SU-DHL-6 (cell line): ENCODE measurements around the gene DDIT4.

Experiments used
- H2AFZ ChIP-seq: fragments of 200-600 bp; sonication (generic); 2 replicates; pipeline ENCODE4 v1.6.1; 2014; ENCODE audit warnings: low read depth, mild to moderate bottlenecking, moderate library complexity, mixed read lengths, antibody characterized with exemption, low read length; ENCODE audit not compliant: severe bottlenecking
- H3F3A ChIP-seq: fragments of 200-600 bp; shearing (Covaris generic); 2 replicates; pipeline ENCODE4 v1.6.0; 2016; ENCODE audit warnings: antibody characterized with exemption, mild to moderate bottlenecking; ENCODE audit not compliant: insufficient read depth
- H3K27ac ChIP-seq: fragments of 200-600 bp; sonication (generic); 2 replicates; pipeline ENCODE4 v1.5.1; 2016; ENCODE audit warnings: low read depth, mild to moderate bottlenecking, low read length, moderate library complexity, mixed read lengths
- H3K27me3 ChIP-seq: fragments of 200-600 bp; sonication (generic), shearing (Covaris generic); 2 replicates; pipeline ENCODE4 v1.6.0; 2014; ENCODE audit warnings: mild to moderate bottlenecking, low read length
- H3K36me3 ChIP-seq: fragments of 200-600 bp; sonication (generic); 2 replicates; pipeline ENCODE4 v1.6.1; 2014; ENCODE audit warnings: mild to moderate bottlenecking, low read length, mixed read lengths
- H3K4me2 ChIP-seq: fragments of 300-600, 200-600 bp; shearing (Covaris generic), sonication (generic); 2 replicates; pipeline ENCODE4 v1.6.0; 2014; ENCODE audit warnings: low read length, low read depth, mild to moderate bottlenecking; ENCODE audit not compliant: poor library complexity, severe bottlenecking
- H3K4me3 ChIP-seq: fragments of 200-600 bp; sonication (generic); 2 replicates; pipeline ENCODE4 v1.5.1; 2014; ENCODE audit warnings: antibody characterized with exemption, low read length, mild to moderate bottlenecking, mixed read lengths; ENCODE audit not compliant: insufficient read depth, poor library complexity, severe bottlenecking
- H3K79me2 ChIP-seq: fragments of 200-600 bp; sonication (generic); 2 replicates; pipeline ENCODE4 v1.6.1; 2014; ENCODE audit warnings: mild to moderate bottlenecking, low read length, moderate library complexity; ENCODE audit not compliant: insufficient read depth
- H3K9ac ChIP-seq: fragments of 200-600 bp; sonication (generic); 2 replicates; pipeline ENCODE4 v1.7.0; 2014; ENCODE audit warnings: mild to moderate bottlenecking, low read length
- H3K9me2 ChIP-seq: fragments of 200-600 bp; sonication (generic); replicated peaks from 2 replicates; pipeline ENCODE4 v1.6.1; 2014; ENCODE audit warnings: low read length; ENCODE audit not compliant: insufficient read depth
- H3K9me3 ChIP-seq: fragments of 200-600 bp; sonication (generic); 2 replicates; pipeline ENCODE4 v1.6.1; 2014; ENCODE audit warnings: low read length, mixed read lengths; ENCODE audit not compliant: insufficient read depth
- H4K20me1 ChIP-seq: fragments of 200-600 bp; sonication (generic); 2 replicates; pipeline ENCODE4 v1.6.1; 2014; ENCODE audit warnings: low read depth, mild to moderate bottlenecking, antibody characterized with exemption, low read length, moderate library complexity, mixed read lengths
- EZH2phosphoT487 ChIP-seq: fragments of 200-600 bp; sonication (generic), shearing (Covaris generic); conservative IDR thresholded peaks from 2 replicates; pipeline ENCODE4 v1.6.1; 2018; ENCODE audit warnings: mild to moderate bottlenecking, antibody characterized with exemption, low read length, moderate library complexity, mixed read lengths
- TF ChIP-seq, protein P1 (sequence below): fragments of 200-600 bp; sonication (generic); IDR thresholded peaks from one replicate; pipeline ENCODE4 v1.5.1; 2017; ENCODE audit warnings: antibody characterized with exemption, mild to moderate bottlenecking, low read length, moderate library complexity; ENCODE audit not compliant: insufficient read depth, poor library complexity, severe bottlenecking

DDIT4 gene

DNA sequence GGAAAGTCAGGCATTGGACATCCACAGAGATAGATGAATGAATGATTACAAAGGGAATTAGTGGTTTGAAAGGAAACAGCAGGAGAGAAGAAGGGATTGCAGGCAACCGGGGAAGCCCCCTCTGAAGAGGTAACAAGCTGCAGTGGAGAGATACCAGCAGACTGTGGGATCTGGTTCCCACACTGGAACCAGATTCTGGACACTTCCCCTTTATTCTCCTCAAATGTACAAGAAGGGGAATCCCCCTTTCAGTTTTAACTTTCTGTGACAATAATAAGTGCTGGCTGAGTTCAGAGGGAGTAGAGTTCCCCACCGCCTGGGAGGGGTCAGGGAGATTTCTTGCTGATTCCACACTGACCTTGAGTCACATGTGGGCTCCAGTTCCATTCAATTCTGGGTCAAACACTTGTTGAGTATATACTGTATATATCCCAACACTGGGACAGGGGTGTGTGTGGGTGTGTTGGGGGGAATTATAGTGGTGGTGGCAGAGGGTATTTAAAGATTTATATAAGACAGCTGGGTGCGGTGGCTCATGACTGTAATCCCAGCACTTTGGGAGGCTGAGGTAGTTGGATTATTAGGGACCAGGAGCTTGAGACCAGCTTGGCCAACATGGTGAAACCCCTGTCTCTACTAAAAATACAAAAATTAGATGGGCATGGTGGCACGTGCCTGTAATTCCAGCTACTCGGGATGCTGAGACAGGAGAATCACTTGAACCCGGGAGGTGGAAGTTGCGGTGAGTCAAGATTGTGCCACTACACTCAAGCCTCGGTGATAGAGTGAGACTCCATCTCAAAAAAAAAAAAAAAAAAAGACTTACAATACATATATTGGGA, 16.5 kb upstream of the DDIT4 start:
- H3K9me2 ChIP-seq: no peaks in the 10 kb centered on the region
- H3K4me3 ChIP-seq: no peak overlapping the region
- H3K9me3 ChIP-seq: no peaks in the 10 kb centered on the region
- H3F3A ChIP-seq: peaks cover 16% of the 10 kb centered on the region; the same call in 1 of the 2 replicates
- H2AFZ ChIP-seq: no peak overlapping the region
- no peaks in the 10 kb centered on the region for H4K20me1 ChIP-seq
- H3K79me2 ChIP-seq: no peaks in the 10 kb centered on the region
- TF ChIP-seq EZH2phosphoT487: no peak
- TF ChIP-seq, protein P1, sequence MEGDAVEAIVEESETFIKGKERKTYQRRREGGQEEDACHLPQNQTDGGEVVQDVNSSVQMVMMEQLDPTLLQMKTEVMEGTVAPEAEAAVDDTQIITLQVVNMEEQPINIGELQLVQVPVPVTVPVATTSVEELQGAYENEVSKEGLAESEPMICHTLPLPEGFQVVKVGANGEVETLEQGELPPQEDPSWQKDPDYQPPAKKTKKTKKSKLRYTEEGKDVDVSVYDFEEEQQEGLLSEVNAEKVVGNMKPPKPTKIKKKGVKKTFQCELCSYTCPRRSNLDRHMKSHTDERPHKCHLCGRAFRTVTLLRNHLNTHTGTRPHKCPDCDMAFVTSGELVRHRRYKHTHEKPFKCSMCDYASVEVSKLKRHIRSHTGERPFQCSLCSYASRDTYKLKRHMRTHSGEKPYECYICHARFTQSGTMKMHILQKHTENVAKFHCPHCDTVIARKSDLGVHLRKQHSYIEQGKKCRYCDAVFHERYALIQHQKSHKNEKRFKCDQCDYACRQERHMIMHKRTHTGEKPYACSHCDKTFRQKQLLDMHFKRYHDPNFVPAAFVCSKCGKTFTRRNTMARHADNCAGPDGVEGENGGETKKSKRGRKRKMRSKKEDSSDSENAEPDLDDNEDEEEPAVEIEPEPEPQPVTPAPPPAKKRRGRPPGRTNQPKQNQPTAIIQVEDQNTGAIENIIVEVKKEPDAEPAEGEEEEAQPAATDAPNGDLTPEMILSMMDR: no peak
- no peak overlapping the region for H3K27ac ChIP-seq
- H3K27me3 ChIP-seq: no peaks in the 10 kb centered on the region
- H3K4me2 ChIP-seq: no peak overlapping the region
- no peaks in the 10 kb centered on the region for H3K36me3 ChIP-seq
- H3K9ac ChIP-seq: no peak overlapping the region

DNA sequence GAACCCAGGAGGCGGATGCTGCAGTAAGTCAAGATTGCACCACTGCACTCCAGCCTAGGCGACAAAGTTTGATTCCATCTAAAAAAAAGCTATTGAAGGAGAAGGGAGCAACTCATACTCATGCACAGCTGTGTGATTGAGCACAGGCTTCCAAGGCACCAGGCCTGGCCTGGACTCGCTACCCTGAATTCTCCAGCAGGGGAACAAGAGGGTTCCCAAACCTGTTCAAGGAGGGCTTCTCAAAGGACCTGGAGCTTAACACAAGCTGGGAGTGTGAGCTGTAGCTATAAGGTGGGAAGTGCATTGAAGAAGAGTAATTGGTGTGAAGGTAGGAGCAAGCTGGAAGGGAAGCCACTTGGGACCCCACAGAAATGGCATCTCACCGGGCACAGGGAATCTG, 15.1 kb upstream of the DDIT4 start:
- no peak overlapping the region for H3K27ac ChIP-seq
- no peaks in the 10 kb centered on the region for H3K36me3 ChIP-seq
- H3K4me3 ChIP-seq: no peak overlapping the region
- H3K9me3 ChIP-seq: no peaks in the 10 kb centered on the region
- H3K27me3 ChIP-seq: no peaks in the 10 kb centered on the region
- no peak overlapping the region for H3K4me2 ChIP-seq
- no peaks in the 10 kb centered on the region for H3K9me2 ChIP-seq
- peaks cover 16% of the 10 kb centered on the region; the same call in 1 of the 2 replicates for H3F3A ChIP-seq
- H2AFZ ChIP-seq: no peak overlapping the region
- H3K79me2 ChIP-seq: no peaks in the 10 kb centered on the region
- no peak overlapping the region for H3K9ac ChIP-seq
- TF ChIP-seq, protein P1: no peak
- no peak for TF ChIP-seq EZH2phosphoT487
- no peaks in the 10 kb centered on the region for H4K20me1 ChIP-seq

DNA sequence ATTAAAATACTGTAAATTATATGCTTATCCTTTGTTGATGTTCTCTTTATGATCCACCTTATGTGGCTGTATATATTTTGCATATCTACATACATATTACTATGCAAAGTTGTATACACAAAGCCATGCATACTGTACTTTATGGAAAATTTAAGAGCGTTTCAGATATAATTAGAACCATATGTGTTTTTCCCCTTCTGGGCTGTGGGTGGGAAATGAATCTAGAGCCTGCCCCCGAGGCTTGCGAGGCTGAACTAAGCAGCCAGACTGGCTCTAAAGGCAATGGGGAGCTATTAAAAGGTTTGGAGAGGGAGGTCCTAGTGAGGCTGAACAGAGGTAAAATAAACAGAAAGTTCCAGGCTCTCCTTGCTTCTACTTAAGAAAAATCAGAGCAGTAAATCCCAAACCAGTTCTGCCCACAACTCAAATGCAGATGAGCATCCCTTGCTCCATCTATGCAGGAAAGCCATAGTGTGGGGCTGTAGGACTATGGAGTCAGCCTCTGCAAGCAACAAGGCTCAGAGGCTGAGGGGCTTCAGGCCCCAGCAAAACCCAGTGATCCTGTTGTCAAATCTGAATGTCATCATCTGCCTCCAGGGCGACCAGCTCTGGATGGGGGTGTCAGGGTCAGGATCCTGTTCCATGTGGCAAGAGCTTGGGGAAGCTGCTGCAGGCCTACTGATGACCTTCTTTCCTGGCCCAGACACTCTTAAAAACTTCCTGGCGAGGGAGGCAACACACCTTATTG, 14.1 kb upstream of the DDIT4 start:
- Histone ChIP-seq H3K27ac (peak overlapping the region; percentile 86), H3K79me2 (no peaks in the 10 kb centered on the region), H3K9me2 (no peaks in the 10 kb centered on the region), H3K9ac (peak overlapping the region; percentile 56), H3K27me3 (no peaks in the 10 kb centered on the region), H3K4me2 (peak overlapping the region; percentile 81), H2AFZ (no peak overlapping the region), H3K4me3 (no peak overlapping the region), H3K9me3 (no peaks in the 10 kb centered on the region), H3F3A (peaks cover 15% of the 10 kb centered on the region), H4K20me1 (no peaks in the 10 kb centered on the region), H3K36me3 (no peaks in the 10 kb centered on the region)
- no peak for TF ChIP-seq EZH2phosphoT487
- TF ChIP-seq, protein P1: no peak
